Karpas-422 (cell line): Measurements from ENCODE around the gene APRT. TPM values are rescaled to one million over a fixed set of nuclear protein-coding genes. Genes with fewer than 3 reads are reported as not detected.

Source experiments
- DNase-seq: peaks from one replicate; pipeline ENCODE4 v3.0.0-alpha.2; 2015
- H2AFZ ChIP-seq: fragments of 200-600 bp; sonication (generic); 2 replicates; pipeline ENCODE4 v1.6.1; 2014; ENCODE audit warnings: antibody characterized with exemption, low read length, mixed read lengths
- H3K27ac ChIP-seq: fragments of 200-600 bp; sonication (generic); 2 replicates; pipeline ENCODE4 v1.5.1; 2014; ENCODE audit warnings: mild to moderate bottlenecking, low read length, moderate library complexity
- H3K27me3 ChIP-seq: fragments of 200-600 bp; sonication (generic); 2 replicates; pipeline ENCODE4 v1.6.1; 2014; ENCODE audit warnings: low read length, mixed read lengths
- H3K36me3 ChIP-seq: fragments of 200-600 bp; sonication (generic); 2 replicates; pipeline ENCODE4 v1.6.1; 2014; ENCODE audit warnings: low read length, mixed read lengths; ENCODE audit not compliant: insufficient read depth
- H3K4me1 ChIP-seq: fragments of 200-600 bp; sonication (generic); 2 replicates; pipeline ENCODE4 v1.6.1; 2014; ENCODE audit warnings: mild to moderate bottlenecking, low read length, mixed read lengths
- H3K4me2 ChIP-seq: fragments of 200-600 bp; sonication (generic); 2 replicates; pipeline ENCODE4 v1.6.1; 2014; ENCODE audit warnings: low read length, low read depth, mild to moderate bottlenecking; ENCODE audit not compliant: poor library complexity, severe bottlenecking
- H3K4me3 ChIP-seq: fragments of 200-600 bp; sonication (generic); 2 replicates; pipeline ENCODE4 v1.5.1; 2014; ENCODE audit warnings: mild to moderate bottlenecking, antibody characterized with exemption, low read length, mixed read lengths
- H3K79me2 ChIP-seq: fragments of 200-600 bp; sonication (generic); 2 replicates; pipeline ENCODE4 v1.6.1; 2014; ENCODE audit warnings: mild to moderate bottlenecking, low read length, mixed read lengths
- H3K9ac ChIP-seq: fragments of 200-600 bp; sonication (generic); 2 replicates; pipeline ENCODE4 v1.6.0; 2014; ENCODE audit warnings: low read length
- H3K9me2 ChIP-seq: fragments of 200-600 bp; sonication (generic), shearing (Covaris generic); replicated peaks from 2 replicates; pipeline ENCODE4 v1.6.0; 2014; ENCODE audit warnings: mild to moderate bottlenecking, low read length, moderate library complexity; ENCODE audit not compliant: insufficient read depth
- H3K9me3 ChIP-seq: fragments of 300-700, 200-600 bp; sonication (generic); 2 replicates; pipeline ENCODE4 v1.6.1; 2014; ENCODE audit warnings: low read length, mixed read lengths
- H4K20me1 ChIP-seq: fragments of 200-600 bp; sonication (generic); 2 replicates; pipeline ENCODE4 v1.6.1; 2014; ENCODE audit warnings: mild to moderate bottlenecking, antibody characterized with exemption, low read length, low read depth; ENCODE audit not compliant: insufficient read depth
- total RNA-seq: library from RNA; depleted of rRNA; stranded (reverse); fragments of >200 nt; shearing (Covaris generic); gene quantifications from 2 replicates; pipeline ENCODE4 v1.2.3, GENCODE V29; 2014; ENCODE audit warnings: low replicate concordance; rRNA removed

Gene APRT
- total RNA-seq, 1 experiment from 2014 or later = 193 TPM

DNA sequence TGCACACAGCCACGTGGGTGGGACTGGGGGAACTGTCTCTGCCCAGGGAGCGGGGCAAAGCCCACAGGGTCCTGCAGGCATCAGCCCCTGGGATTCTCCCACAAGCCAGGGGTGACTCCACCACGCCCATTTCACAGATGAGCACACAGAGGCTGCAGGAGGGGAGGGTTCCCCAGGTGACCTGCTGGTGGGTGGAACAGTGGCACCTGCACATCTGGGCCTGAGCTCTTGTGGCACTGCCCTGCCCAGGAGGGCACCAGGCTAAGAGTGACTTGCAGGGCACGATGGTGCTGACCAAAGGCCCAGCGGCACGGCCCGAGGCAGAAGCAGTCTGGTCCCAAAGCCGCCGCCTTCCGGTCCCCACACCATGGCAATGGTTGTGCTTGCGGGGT is 50.6 kb downstream of the APRT start:
- no peak overlapping the region for H2AFZ ChIP-seq
- no peak overlapping the region for H3K27ac ChIP-seq
- no peaks in the 10 kb centered on the region for H4K20me1 ChIP-seq
- no peaks in the 10 kb centered on the region for H3K79me2 ChIP-seq
- 0 out of 2 replicates have a peak, but pooled peaks cover 5% of the 10 kb centered on the region for H3K4me1 ChIP-seq
- no peak overlapping the region for H3K4me3 ChIP-seq
- H3K9ac ChIP-seq = no peak overlapping the region
- no peak overlapping the region for H3K4me2 ChIP-seq
- no peaks in the 10 kb centered on the region for H3K36me3 ChIP-seq
- no peaks in the 10 kb centered on the region for H3K9me2 ChIP-seq
- no peaks in the 10 kb centered on the region for H3K9me3 ChIP-seq
- no peak for DNase-seq
- H3K27me3 ChIP-seq = no peaks in the 10 kb centered on the region

DNA sequence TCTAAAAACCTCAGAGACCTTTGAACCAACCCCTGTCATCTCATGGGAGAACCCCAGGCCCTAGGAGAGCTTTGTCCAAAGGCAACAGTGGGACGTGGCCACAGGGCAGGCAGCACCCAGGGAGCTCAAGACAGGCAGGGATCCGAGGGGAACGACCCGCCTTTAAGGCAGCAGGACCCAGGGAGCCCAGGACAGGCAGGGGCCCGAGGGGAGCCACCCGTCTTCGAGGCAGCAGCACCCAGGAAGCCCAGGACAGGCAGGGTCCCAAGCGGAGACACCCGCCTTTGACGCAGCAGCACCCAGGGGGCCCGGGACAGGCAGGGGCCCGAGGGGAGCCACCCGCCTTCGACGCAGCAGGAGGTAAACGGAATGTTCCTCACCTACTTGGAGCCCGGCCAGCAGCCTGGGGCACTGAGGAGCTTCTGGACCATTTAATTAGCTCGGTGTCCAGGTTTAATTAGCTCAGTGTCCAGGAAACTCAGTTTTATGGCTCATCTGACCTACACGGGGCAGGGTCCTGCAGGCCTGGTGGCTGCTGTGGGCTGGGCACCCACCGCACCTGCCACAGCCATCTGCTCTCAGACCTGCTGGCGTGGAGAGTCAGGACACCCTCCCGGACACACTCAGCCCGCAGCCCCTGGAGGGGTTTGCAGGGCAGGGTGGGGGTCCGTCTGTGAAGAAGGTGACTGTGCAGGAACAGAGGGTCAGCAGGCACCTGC is 51.1 kb downstream of the APRT start:
- Histone ChIP-seq H3K36me3 (no peaks in the 10 kb centered on the region), H3K9me2 (no peaks in the 10 kb centered on the region), H3K79me2 (no peaks in the 10 kb centered on the region), H2AFZ (no peak overlapping the region), H3K4me3 (no peak overlapping the region), H3K27me3 (no peaks in the 10 kb centered on the region), H3K9ac (no peak overlapping the region), H3K4me2 (no peak overlapping the region), H3K4me1 (0 out of 2 replicates have a peak, but pooled peaks cover 5% of the 10 kb centered on the region), H4K20me1 (no peaks in the 10 kb centered on the region), H3K9me3 (no peaks in the 10 kb centered on the region), H3K27ac (no peak overlapping the region)
- DNase-seq = no peak

DNA sequence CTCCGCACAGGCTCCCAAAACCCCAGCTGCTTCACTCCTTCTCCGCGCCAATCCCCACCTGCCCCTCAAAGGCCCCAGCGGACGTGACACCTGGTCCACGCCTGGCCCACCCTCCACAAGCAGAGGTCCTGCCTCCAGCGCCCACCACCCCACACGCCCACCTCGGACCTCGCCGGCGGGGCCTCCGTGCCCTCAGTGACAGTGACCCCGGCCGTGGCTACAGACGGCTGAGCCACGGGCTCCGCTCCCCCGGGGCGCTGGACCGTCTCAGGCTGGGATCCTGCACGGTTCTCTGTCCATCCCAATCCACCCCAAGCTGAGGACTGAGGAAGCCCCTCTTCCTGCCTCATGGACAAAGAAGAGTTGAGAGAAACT is 51.8 kb downstream of the APRT start:
- no peaks in the 10 kb centered on the region for H3K9me3 ChIP-seq
- H3K4me2 ChIP-seq = no peak overlapping the region
- no peaks in the 10 kb centered on the region for H3K27me3 ChIP-seq
- H3K9me2 ChIP-seq = no peaks in the 10 kb centered on the region
- no peak overlapping the region for H3K9ac ChIP-seq
- H2AFZ ChIP-seq = no peak overlapping the region
- no peaks in the 10 kb centered on the region for H3K79me2 ChIP-seq
- DNase-seq = no peak
- H3K36me3 ChIP-seq = no peaks in the 10 kb centered on the region
- no peak overlapping the region for H3K4me3 ChIP-seq
- 0 out of 2 replicates have a peak, but pooled peaks cover 5% of the 10 kb centered on the region for H3K4me1 ChIP-seq
- H4K20me1 ChIP-seq = no peaks in the 10 kb centered on the region
- no peak overlapping the region for H3K27ac ChIP-seq

Other genes with a start within 250 kb of the APRT start
- 8.3 and 17.5 TPM in 2 replicates for gene ZC3H18, start 241.5 kb downstream of the APRT start, total RNA-seq
- gene IL17C, start 173.4 kb downstream of the APRT start, total RNA-seq = not detected in 2 replicates
- gene CYBA, start 160.9 kb downstream of the APRT start, total RNA-seq = 395 and 1,207 TPM in 2 replicates
- 35.0 and 82.2 TPM in 2 replicates for gene MVD, start 148.8 kb downstream of the APRT start, total RNA-seq
- 1.3 and 1.4 TPM in 2 replicates for gene SNAI3, start 125.4 kb downstream of the APRT start, total RNA-seq
- gene RNF166, start 105.5 kb downstream of the APRT start, total RNA-seq = 16.9 and 27.1 TPM in 2 replicates
- gene CTU2, start 105.4 kb downstream of the APRT start, total RNA-seq = 11.3 and 23.8 TPM in 2 replicates
- 1.8 and 2.1 TPM in 2 replicates for gene PIEZO1, start 26.7 kb downstream of the APRT start, total RNA-seq
- gene CDT1, start 8.1 kb downstream of the APRT start, total RNA-seq = 20.4 and 40.3 TPM in 2 replicates
- gene GALNS, start 45.0 kb upstream of the APRT start, total RNA-seq = 18.1 and 26.8 TPM in 2 replicates
- gene TRAPPC2L, start 45.2 kb upstream of the APRT start, total RNA-seq = 58.0 and 84.6 TPM in 2 replicates
- gene PABPN1L, start 54.7 kb upstream of the APRT start, total RNA-seq = not detected in 2 replicates
- gene CBFA2T3, start 165.3 kb upstream of the APRT start, total RNA-seq = not detected in 2 replicates